ENCODE data around the gene CHN2. TPM values are rescaled to one million over a fixed set of nuclear protein-coding genes. Genes with fewer than 3 reads are reported as not detected.

CHN2 gene
- total RNA-seq, 1 donor from 2014 or later = 14.2 TPM

GRCh38 chr7:29352041-29352440 lies 157.5 kb downstream of the CHN2 start:
- Histone ChIP-seq H3K27me3 (ENCODE audit: low read depth) (no peaks in the 10 kb centered on the region), H3K36me3 (no peaks in the 10 kb centered on the region), H3K4me1 (no peaks in the 10 kb centered on the region), H3K4me3 (no peak overlapping the region), H3K27ac (no peak overlapping the region), H3K9me3 (no peaks in the 10 kb centered on the region)
- ATAC-seq (peak; percentile 47 to 82), DNase-seq (no peak)
- TF ChIP-seq CTCF (IDR thresholded peaks at IDR 0.05) = no peak
- intact Hi-C loops (cut with DNase I) = no loop called here

GRCh38 chr7:29353810-29354209 lies 159.2 kb downstream of the CHN2 start:
- Histone ChIP-seq H3K4me1 (no peaks in the 10 kb centered on the region), H3K27ac (no peak overlapping the region), H3K4me3 (no peak overlapping the region), H3K27me3 (ENCODE audit: low read depth) (no peaks in the 10 kb centered on the region), H3K9me3 (no peaks in the 10 kb centered on the region), H3K36me3 (no peaks in the 10 kb centered on the region)
- no peak for DNase-seq
- intact Hi-C loops (cut with DNase I) = no loop called here
- no peak for TF ChIP-seq CTCF (IDR thresholded peaks at IDR 0.05)
- ATAC-seq = no peak

GRCh38 chr7:29354340-29354739 lies 159.8 kb downstream of the CHN2 start:
- Histone ChIP-seq H3K36me3 (no peaks in the 10 kb centered on the region), H3K27me3 (ENCODE audit: low read depth) (no peaks in the 10 kb centered on the region), H3K9me3 (no peaks in the 10 kb centered on the region), H3K27ac (no peak overlapping the region), H3K4me1 (no peaks in the 10 kb centered on the region), H3K4me3 (no peak overlapping the region)
- ATAC-seq (no peak), DNase-seq (no peak)
- intact Hi-C loops (cut with DNase I) = no loop called here
- TF ChIP-seq CTCF (IDR thresholded peaks at IDR 0.05) = no peak

- ATAC-seq (no peak), DNase-seq (no peak)
- no peaks in the 10 kb centered on the region for H3K27me3 ChIP-seq (ENCODE audit: low read depth)
- no peaks in the 10 kb centered on the region for H3K4me1 ChIP-seq
- intact Hi-C loops (cut with DNase I) = no loop called here
- no peak overlapping the region for H3K27ac ChIP-seq
- no peak overlapping the region for H3K4me3 ChIP-seq
- no peak for TF ChIP-seq CTCF (IDR thresholded peaks at IDR 0.05)
- no peaks in the 10 kb centered on the region for H3K36me3 ChIP-seq
- no peaks in the 10 kb centered on the region for H3K9me3 ChIP-seq
These were observed 160.8 kb downstream of the CHN2 start for GRCh38 chr7:29355388-29355787.

DNA sequence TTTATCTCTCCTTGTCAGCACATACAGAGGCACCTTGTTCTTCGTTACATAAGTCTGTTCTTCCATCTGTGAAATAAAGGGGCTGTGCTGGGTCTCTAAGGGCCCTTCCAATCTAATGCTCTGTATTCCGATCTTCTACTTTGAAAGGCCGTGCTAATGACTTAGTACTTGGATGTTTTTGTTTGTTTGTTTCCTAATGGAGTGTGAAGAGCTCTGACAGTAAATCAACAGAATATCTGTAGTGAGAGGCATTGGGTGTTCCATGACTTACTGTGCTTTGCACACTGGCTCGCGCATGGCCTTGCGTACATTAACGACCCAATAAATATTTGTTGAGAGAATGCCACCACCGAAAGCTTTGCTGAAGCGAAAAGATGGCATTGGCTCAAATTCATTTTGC lies 162.1 kb downstream of the CHN2 start:
- Histone ChIP-seq H3K9me3 (no peaks in the 10 kb centered on the region), H3K27me3 (ENCODE audit: low read depth) (no peaks in the 10 kb centered on the region), H3K36me3 (no peaks in the 10 kb centered on the region), H3K4me1 (no peaks in the 10 kb centered on the region), H3K27ac (no peak overlapping the region), H3K4me3 (no peak overlapping the region)
- ATAC-seq = no peak
- TF ChIP-seq CTCF (IDR thresholded peaks at IDR 0.05) = no peak
- DNase-seq = no peak
- intact Hi-C loops (cut with DNase I) = no loop called here
